ENCODE data around the gene GPATCH1.

GRCh38 chr19:33089010-33089409 lies 8.0 kb downstream of the GPATCH1 start:
- TF ChIP-seq FOXM1 (IDR thresholded peaks at IDR 0.05; ENCODE audit: borderline replicate concordance) (no peak), ZNF384 (IDR thresholded peaks at IDR 0.05) (no peak), FOXK2 (IDR thresholded peaks at IDR 0.05) (no peak), NFRKB (IDR thresholded peaks at IDR 0.05) (no peak), SP1 (IDR thresholded peaks at IDR 0.05) (no peak), PKNOX1 (IDR thresholded peaks at IDR 0.05) (no peak), ELF4 (IDR thresholded peaks at IDR 0.05) (no peak), FOXA1 (IDR thresholded peaks at IDR 0.05) (no peak), L3MBTL2 (conservative IDR thresholded peaks at IDR 0.05) (no peak), BHLHE40 (IDR thresholded peaks at IDR 0.05; ENCODE audit: borderline replicate concordance) (no peak), HDGF (IDR thresholded peaks at IDR 0.05; ENCODE audit: borderline replicate concordance) (no peak), ARNT (IDR thresholded peaks at IDR 0.05) (no peak), TARDBP (IDR thresholded peaks at IDR 0.05) (no peak)
